Measurements from ENCODE around the gene OR2V2. TPM values are rescaled to one million over a fixed set of nuclear protein-coding genes. Genes with fewer than 3 reads are reported as not detected.
A peak's percentile ranks its signal among the peaks of the same experiment; 100 is the strongest.

Gene OR2V2
- total RNA-seq, 4 donors from 2014 or later: not detected

- no peak for TF ChIP-seq CTCF (IDR thresholded peaks at IDR 0.05)
- DNase-seq (ENCODE audit: low spot score) (no peak), ATAC-seq (ENCODE audit: low FRiP score) (no peak)
Measured at GRCh38 chr5:181130832-181131496, 16.4 kb upstream of the OR2V2 start, which contains the start of gene OR2V1. Gene OR2V1, minus strand, starts transcription at chr5:181131169. Its CDS starts 5,865 bp downstream, at chr5:181125304.

- DNase-seq (ENCODE audit: low spot score) (no peak), ATAC-seq (ENCODE audit: low FRiP score) (no peak)
- TF ChIP-seq CTCF (IDR thresholded peaks at IDR 0.05): no peak
Measured at GRCh38 chr5:181131514-181131913, 15.9 kb upstream of the OR2V2 start.

- DNase-seq (ENCODE audit: low spot score) (no peak), ATAC-seq (ENCODE audit: low FRiP score) (no peak)
- TF ChIP-seq CTCF (IDR thresholded peaks at IDR 0.05): no peak
Measured at GRCh38 chr5:181133083-181133482, 14.3 kb upstream of the OR2V2 start.

- DNase-seq (ENCODE audit: low spot score) (peak; percentile 66), ATAC-seq (ENCODE audit: low FRiP score) (no peak)
- no peak for TF ChIP-seq CTCF (IDR thresholded peaks at IDR 0.05)
Measured at GRCh38 chr5:181133610-181134231, 13.7 kb upstream of the OR2V2 start.

GRCh38 chr5:181134259-181134658, 13.1 kb upstream of the OR2V2 start:
- TF ChIP-seq CTCF (IDR thresholded peaks at IDR 0.05): no peak

GRCh38 chr5:181136361-181136955, 10.9 kb upstream of the OR2V2 start:
- no peak for ATAC-seq (ENCODE audit: low FRiP score)
- DNase-seq (ENCODE audit: low spot score): no peak
- no peak for TF ChIP-seq CTCF (IDR thresholded peaks at IDR 0.05)

More at GRCh38 chr5:181134259-181134658, 13.1 kb upstream of the OR2V2 start:
- no peak for ATAC-seq (ENCODE audit: low FRiP score)
- DNase-seq (ENCODE audit: low spot score): no peak
